Globus pallidus (tissue), 1 donor: ENCODE measurements around the gene ZBTB20.
A peak's percentile ranks its signal among the peaks of the same experiment; 100 is the strongest.

Source experiments
- DNase-seq: peaks from one replicate; pipeline ENCODE4 v3.0.0-alpha.2; 2015; ENCODE audit warnings: low spot score

The ZBTB20 gene

DNA sequence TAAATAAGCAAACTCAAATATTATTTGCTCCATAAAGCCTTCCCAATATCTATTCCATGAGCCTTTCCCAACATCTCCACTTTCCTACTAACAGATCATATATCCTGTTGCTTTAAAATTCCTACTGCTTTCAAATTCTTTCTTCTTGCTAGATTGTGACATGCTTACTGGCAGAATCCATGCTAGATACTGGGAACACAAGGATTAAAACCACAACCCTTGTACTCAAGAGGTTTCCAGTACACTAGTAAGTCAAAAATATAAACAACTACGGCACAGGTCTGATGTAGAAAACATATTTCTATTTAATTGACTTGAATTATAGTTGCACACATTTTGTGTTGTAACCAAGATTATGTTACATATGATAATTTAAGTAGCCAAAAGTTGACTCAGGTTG, 275.0 kb downstream of the ZBTB20 start:
- DNase-seq, result no peak

- DNase-seq, result no peak
These were observed 279.1 kb downstream of the ZBTB20 start for GRCh38 chr3:114867835-114868503.

GRCh38 chr3:114867359-114867758, 279.7 kb downstream of the ZBTB20 start:
- no peak for DNase-seq

GRCh38 chr3:114866430-114866829, 280.7 kb downstream of the ZBTB20 start:
- DNase-seq, result no peak

- DNase-seq, result no peak
These were observed 282.1 kb downstream of the ZBTB20 start for GRCh38 chr3:114864970-114865369.

- DNase-seq, result no peak
These were observed 283.2 kb downstream of the ZBTB20 start for GRCh38 chr3:114863848-114864247.

GRCh38 chr3:114861666-114862065, 285.4 kb downstream of the ZBTB20 start:
- DNase-seq, result no peak

- no peak for DNase-seq
These were observed 286.6 kb downstream of the ZBTB20 start for GRCh38 chr3:114860531-114860930.

DNA sequence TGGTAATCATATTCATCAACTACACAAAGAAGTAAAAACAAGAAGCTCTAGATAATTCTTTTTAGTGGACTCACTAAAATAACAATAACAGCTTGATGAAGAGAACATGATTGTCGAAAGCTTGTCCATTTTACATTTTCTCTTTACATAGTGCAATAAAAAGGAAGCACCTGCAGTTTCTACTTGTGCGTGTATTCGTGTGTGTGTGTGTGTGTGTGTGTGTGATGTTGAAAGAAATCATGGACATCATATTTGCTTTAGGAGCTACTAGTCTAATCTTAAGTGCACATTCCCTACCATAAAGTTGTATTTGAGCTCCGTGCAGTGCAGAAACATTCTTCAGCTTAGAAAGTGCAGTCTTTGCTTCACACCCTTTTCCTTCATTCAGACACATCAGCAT, 288.8 kb downstream of the ZBTB20 start:
- DNase-seq, result no peak

- DNase-seq, result no peak
These were observed 289.8 kb downstream of the ZBTB20 start for GRCh38 chr3:114857299-114857701.

DNA sequence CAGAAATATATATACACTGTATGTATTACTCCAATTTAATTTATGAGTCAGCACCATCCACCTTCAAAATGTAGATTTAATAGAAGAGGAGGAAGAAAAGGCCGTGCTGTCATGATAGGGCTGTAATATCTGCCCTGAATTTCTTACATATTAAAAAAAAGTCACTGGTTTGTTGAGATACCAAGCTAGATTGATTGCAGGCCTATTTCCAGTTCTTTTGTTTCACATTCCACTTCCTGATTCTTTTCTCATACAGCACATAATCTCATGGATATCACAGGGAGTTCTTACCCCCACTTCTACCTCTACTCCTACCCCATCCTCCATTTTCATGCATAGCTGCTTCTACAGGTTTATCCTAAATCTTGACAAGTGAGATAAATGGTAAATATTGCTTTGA, 290.3 kb downstream of the ZBTB20 start:
- DNase-seq, result no peak

DNA sequence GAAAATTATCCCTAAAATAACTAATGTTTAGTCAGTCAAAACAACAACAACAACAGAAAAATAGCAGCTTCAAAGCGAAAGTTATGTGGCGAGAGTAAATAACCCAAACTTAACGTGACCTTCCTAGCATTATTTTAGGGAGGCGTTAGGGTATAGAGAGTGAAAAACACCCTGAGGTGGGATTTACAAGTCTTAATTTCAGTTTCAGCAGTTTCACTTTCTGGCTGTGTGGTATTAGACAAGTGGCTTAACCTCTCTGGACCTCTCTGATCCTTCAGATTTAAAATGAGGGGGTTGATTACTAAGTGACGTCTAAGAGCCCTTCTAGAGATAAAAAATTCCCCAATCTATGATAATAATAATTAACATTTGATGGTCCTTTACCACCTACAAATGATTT, 291.2 kb downstream of the ZBTB20 start:
- no peak for DNase-seq

DNA sequence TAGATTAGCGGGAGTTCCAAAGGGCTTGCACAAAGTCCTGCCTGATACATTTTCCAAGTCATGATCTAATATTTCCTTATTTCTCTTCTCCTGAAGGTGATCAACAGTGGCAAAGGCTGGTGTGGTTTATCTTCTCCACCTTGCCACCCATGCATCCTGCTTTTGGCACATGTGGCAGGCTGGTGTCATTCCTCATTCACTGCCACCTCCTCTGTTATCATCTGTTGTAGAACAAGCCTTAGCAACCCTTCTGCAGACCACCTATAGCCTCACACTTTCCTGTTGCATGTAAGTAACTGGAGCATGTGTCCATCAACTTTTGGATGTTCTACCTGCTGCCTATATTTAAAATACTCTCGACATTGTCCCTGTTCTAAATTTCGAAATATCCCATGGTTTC, 294.1 kb downstream of the ZBTB20 start:
- no peak for DNase-seq

DNA sequence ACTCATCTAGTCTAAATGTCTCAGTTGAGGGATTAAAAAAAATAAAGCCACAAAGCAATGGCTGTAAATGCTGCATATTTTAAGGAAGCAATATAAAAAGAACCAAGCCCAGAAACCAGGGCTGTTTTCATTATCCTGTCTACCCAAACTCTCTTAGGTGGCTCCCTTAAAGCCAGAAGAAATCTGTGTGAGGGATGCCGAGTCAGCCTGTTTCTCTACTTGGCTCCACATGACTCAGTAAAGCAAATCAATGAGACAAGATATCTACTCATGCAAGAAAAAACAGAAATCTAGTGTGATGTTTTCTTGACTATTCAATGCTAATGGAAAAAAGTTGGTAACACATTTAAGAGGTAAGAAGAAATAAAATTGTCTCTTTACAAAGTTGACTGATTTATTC, 296.2 kb downstream of the ZBTB20 start:
- DNase-seq, result no peak

DNA sequence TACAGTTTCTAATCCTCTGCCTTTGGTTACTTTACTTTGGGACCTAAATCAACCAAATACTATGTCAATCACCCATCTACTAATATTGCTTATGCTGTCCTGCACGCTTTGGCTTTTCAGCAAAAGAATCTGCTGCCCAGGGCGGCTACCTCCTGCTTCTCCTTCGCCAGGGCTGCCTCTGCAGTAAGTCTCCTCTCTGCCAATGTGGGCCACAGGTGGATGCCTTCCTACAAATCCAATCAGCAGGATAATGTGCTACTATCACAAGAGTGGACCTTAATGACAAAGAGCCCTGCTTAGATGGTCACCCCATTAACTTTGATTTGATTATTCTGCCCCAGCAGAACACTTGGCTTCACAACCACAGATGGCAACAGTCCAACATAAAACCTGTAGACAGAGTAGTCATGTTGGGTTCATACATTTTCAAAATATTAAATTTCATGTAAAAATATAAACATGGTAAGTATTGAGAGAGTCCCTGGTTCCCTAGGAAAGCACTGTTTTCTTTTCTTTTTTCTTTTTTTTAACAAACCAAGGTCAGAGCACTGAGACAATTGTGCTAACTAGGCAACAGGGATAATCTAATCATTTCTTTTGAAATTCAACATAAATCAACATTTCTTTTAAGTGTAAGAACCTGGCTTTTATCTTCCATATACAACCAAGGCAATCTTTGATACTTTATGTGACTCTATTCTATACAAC, 298.3 kb downstream of the ZBTB20 start:
- no peak for DNase-seq

DNA sequence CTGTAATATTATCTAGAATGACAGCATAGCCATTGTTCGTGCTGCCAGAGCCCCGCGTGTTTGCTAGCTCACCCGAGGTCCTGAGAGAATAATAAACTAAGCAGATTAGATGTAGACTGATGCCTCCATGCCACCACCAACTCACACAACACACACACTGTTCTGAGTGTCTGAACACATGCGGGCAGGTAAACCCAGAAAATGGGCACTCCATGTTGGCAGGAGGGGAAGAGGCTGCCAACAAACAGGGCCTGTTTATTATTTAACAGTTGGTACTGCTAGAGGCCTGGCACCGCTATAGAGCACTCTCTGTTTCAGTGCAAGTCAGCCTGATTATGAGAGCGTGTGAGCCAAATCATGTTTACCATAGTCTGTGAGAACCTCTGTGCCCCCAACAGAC, 299.0 kb downstream of the ZBTB20 start:
- DNase-seq, result peak; percentile 96

- DNase-seq, result no peak
These were observed 299.5 kb downstream of the ZBTB20 start for GRCh38 chr3:114847564-114847963.

- no peak for DNase-seq
These were observed 300.3 kb downstream of the ZBTB20 start for GRCh38 chr3:114846779-114847178.

DNA sequence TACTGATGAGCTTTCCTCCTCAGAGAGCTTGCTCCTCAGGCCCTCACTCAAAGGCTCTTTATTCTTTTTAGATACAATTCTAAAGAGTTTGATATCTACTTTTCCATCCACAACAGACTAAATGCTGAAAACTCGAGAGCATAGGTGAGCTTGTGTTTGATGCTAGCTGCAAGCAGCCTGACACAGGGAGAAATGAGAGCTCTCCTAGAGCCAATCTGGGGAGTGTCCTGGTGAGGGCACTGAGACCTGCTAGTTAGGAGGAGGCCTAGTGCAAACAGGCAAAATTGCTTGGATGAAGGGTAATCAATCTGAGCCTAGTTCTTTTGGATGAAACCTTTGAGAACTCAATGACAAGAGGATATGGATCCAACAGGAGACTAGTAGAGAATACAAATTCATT, 300.8 kb downstream of the ZBTB20 start:
- peak; percentile 70 for DNase-seq

- no peak for DNase-seq
These were observed 305.6 kb downstream of the ZBTB20 start for GRCh38 chr3:114841515-114841914.

DNA sequence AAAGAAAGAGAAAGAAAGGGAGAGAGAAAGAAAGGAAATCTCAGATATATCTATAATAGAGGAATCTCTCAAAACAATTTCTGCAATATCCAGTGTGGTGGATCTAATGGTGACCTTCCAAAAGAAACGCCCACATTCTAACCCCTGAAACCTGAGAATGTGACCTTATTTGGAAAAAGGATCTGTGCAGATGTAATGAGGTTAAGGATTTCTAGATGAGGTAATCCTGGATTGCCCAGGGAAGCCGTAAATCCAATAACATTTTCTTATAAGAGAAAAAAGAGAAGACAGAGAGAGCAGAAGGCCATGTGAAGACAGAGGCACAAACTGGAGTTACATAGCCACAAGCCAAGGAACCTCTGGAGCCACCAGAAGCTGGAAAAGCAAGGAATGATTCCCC, 307.6 kb downstream of the ZBTB20 start:
- no peak for DNase-seq

DNA sequence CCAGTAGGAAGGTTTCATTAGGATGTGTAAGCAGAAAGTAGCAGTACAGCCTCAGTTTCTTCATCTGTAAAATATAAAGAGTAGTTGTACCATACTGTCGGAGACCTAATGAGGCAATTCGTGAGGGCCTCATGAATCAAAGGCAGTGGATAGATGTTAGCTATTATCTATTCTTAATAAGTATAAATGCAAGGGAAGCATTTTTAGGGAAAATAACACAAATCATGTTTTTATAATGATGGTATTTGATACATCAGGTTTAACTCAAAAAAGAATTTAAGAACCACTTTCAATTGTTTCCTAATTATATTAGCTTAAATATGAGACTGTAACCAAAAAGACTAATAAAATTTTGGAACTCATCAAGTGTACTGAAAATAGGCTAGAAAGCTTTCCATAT, 309.1 kb downstream of the ZBTB20 start:
- DNase-seq, result no peak

DNA sequence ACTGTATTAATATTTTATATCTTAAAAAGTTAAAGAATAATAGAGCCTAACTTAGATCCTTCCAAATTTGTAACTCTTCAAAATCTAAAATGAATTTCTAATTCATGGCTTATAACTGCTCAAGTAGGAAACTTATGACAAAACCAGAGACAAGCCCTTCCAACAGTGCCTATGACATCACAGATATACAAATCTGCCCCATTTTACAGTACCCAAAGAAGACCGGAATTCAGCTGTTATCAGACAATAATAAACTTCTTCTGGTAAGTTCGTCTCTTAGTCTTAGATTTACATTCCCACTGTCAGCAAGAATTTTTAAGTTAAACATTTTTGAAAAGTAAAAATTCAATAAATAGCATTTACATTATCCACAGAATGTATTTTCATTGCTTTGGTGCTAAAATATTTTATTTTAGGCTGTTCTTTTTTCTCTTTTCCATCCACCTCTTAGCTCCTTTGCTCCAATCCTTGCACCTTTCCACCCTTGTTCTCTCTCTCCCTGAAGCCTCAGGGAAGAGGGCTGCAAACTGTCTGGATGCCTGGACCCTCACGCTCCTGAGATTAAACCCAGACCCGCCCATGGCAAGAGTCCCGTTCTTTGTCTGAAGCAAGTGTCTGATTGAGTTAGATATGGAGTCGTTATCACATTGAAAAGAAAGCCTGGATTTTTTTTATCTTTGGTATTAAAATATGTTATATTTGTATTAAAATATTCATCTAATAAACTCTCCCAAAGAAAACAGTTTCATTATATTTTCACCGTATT, 312.7 kb downstream of the ZBTB20 start:
- no peak for DNase-seq
